Measurements from ENCODE around the gene PDPN. TPM values are rescaled to one million over a fixed set of nuclear protein-coding genes. Genes with fewer than 3 reads are reported as not detected.

Gene PDPN
- total RNA-seq, 2 donors from 2014 or later: not detected

GRCh38 chr1:13586001-13586400 is 2.4 kb downstream of the PDPN start:
- Mint-ChIP-seq H3K36me3 (ENCODE audit: low read depth) (no peaks in the 10 kb centered on the region), H3K9me3 (no peaks in the 10 kb centered on the region), H3K4me3 (no peak overlapping the region), H3K27ac (no peak overlapping the region), H3K27me3 (peaks cover 51% of the 10 kb centered on the region), H3K4me1 (no peaks in the 10 kb centered on the region)
- ATAC-seq (replicated peaks): no peak

GRCh38 chr1:13587256-13588030 is 3.8 kb downstream of the PDPN start:
- ATAC-seq (replicated peaks): no peak
- H3K27ac Mint-ChIP-seq: no peak overlapping the region
- H3K4me1 Mint-ChIP-seq: no peaks in the 10 kb centered on the region
- H3K27me3 Mint-ChIP-seq: peaks cover 43% of the 10 kb centered on the region
- no peaks in the 10 kb centered on the region for H3K9me3 Mint-ChIP-seq
- H3K4me3 Mint-ChIP-seq: no peak overlapping the region
- no peaks in the 10 kb centered on the region for H3K36me3 Mint-ChIP-seq (ENCODE audit: low read depth)

GRCh38 chr1:13588946-13589796 is 5.5 kb downstream of the PDPN start:
- no peak overlapping the region for H3K27ac Mint-ChIP-seq
- H3K4me3 Mint-ChIP-seq: no peak overlapping the region
- ATAC-seq (replicated peaks): no peak
- H3K36me3 Mint-ChIP-seq (ENCODE audit: low read depth): no peaks in the 10 kb centered on the region
- no peaks in the 10 kb centered on the region for H3K9me3 Mint-ChIP-seq
- H3K4me1 Mint-ChIP-seq: no peaks in the 10 kb centered on the region
- peaks cover 49% of the 10 kb centered on the region for H3K27me3 Mint-ChIP-seq

- H3K4me3 Mint-ChIP-seq: no peak overlapping the region
- no peaks in the 10 kb centered on the region for H3K36me3 Mint-ChIP-seq (ENCODE audit: low read depth)
- no peak for ATAC-seq (replicated peaks)
- H3K27ac Mint-ChIP-seq: no peak overlapping the region
- H3K27me3 Mint-ChIP-seq: peaks cover 44% of the 10 kb centered on the region
- H3K4me1 Mint-ChIP-seq: no peaks in the 10 kb centered on the region
- H3K9me3 Mint-ChIP-seq: no peaks in the 10 kb centered on the region
Observed at GRCh38 chr1:13590486-13590885, 6.9 kb downstream of the PDPN start.

GRCh38 chr1:13593511-13594131 is 10.0 kb downstream of the PDPN start:
- Mint-ChIP-seq H3K4me1 (no peaks in the 10 kb centered on the region), H3K4me3 (no peak overlapping the region), H3K36me3 (ENCODE audit: low read depth) (no peaks in the 10 kb centered on the region), H3K9me3 (no peaks in the 10 kb centered on the region), H3K27ac (no peak overlapping the region), H3K27me3 (peaks cover 29% of the 10 kb centered on the region)
- ATAC-seq (replicated peaks): no peak

- H3K27ac Mint-ChIP-seq: no peak overlapping the region
- peaks cover 25% of the 10 kb centered on the region for H3K27me3 Mint-ChIP-seq
- H3K4me3 Mint-ChIP-seq: no peak overlapping the region
- H3K4me1 Mint-ChIP-seq: no peaks in the 10 kb centered on the region
- ATAC-seq (replicated peaks): no peak
- H3K9me3 Mint-ChIP-seq: no peaks in the 10 kb centered on the region
- H3K36me3 Mint-ChIP-seq (ENCODE audit: low read depth): no peaks in the 10 kb centered on the region
Observed at GRCh38 chr1:13595411-13595810, 11.8 kb downstream of the PDPN start.

GRCh38 chr1:13597166-13597565 is 13.5 kb downstream of the PDPN start:
- Mint-ChIP-seq H3K27ac (no peak overlapping the region), H3K9me3 (no peaks in the 10 kb centered on the region), H3K4me1 (no peaks in the 10 kb centered on the region), H3K27me3 (peaks cover 23% of the 10 kb centered on the region), H3K4me3 (no peak overlapping the region), H3K36me3 (ENCODE audit: low read depth) (no peaks in the 10 kb centered on the region)
- no peak for ATAC-seq (replicated peaks)

GRCh38 chr1:13600762-13601453 is 17.3 kb downstream of the PDPN start:
- H3K36me3 Mint-ChIP-seq (ENCODE audit: low read depth): no peaks in the 10 kb centered on the region
- peaks cover 13% of the 10 kb centered on the region for H3K27me3 Mint-ChIP-seq
- no peak overlapping the region for H3K27ac Mint-ChIP-seq
- H3K4me1 Mint-ChIP-seq: no peaks in the 10 kb centered on the region
- H3K9me3 Mint-ChIP-seq: no peaks in the 10 kb centered on the region
- H3K4me3 Mint-ChIP-seq: no peak overlapping the region
- ATAC-seq (replicated peaks): no peak

- Mint-ChIP-seq H3K4me1 (no peaks in the 10 kb centered on the region), H3K4me3 (no peak overlapping the region), H3K27me3 (peaks cover 20% of the 10 kb centered on the region), H3K9me3 (no peaks in the 10 kb centered on the region), H3K27ac (no peak overlapping the region), H3K36me3 (ENCODE audit: low read depth) (no peaks in the 10 kb centered on the region)
- ATAC-seq (replicated peaks): no peak
Observed at GRCh38 chr1:13604176-13604575, 20.5 kb downstream of the PDPN start.

- Mint-ChIP-seq H3K27me3 (peaks cover 23% of the 10 kb centered on the region), H3K4me1 (no peaks in the 10 kb centered on the region), H3K36me3 (ENCODE audit: low read depth) (no peaks in the 10 kb centered on the region), H3K27ac (no peak overlapping the region), H3K9me3 (no peaks in the 10 kb centered on the region), H3K4me3 (no peak overlapping the region)
- ATAC-seq (replicated peaks): no peak
Observed at GRCh38 chr1:13604721-13605120, 21.1 kb downstream of the PDPN start.

- H3K4me3 Mint-ChIP-seq: no peak overlapping the region
- H3K27me3 Mint-ChIP-seq: peaks cover 23% of the 10 kb centered on the region
- no peaks in the 10 kb centered on the region for H3K9me3 Mint-ChIP-seq
- no peaks in the 10 kb centered on the region for H3K36me3 Mint-ChIP-seq (ENCODE audit: low read depth)
- no peak overlapping the region for H3K27ac Mint-ChIP-seq
- no peak for ATAC-seq (replicated peaks)
- no peaks in the 10 kb centered on the region for H3K4me1 Mint-ChIP-seq
Observed at GRCh38 chr1:13605159-13605558, 21.5 kb downstream of the PDPN start.

GRCh38 chr1:13607002-13607401 is 23.4 kb downstream of the PDPN start:
- no peak for ATAC-seq (replicated peaks)
- peaks cover 23% of the 10 kb centered on the region for H3K27me3 Mint-ChIP-seq
- H3K4me1 Mint-ChIP-seq: no peaks in the 10 kb centered on the region
- no peak overlapping the region for H3K27ac Mint-ChIP-seq
- no peaks in the 10 kb centered on the region for H3K36me3 Mint-ChIP-seq (ENCODE audit: low read depth)
- no peak overlapping the region for H3K4me3 Mint-ChIP-seq
- no peaks in the 10 kb centered on the region for H3K9me3 Mint-ChIP-seq

- Mint-ChIP-seq H3K4me1 (no peaks in the 10 kb centered on the region), H3K4me3 (no peak overlapping the region), H3K27me3 (peaks cover 32% of the 10 kb centered on the region), H3K27ac (no peak overlapping the region), H3K36me3 (ENCODE audit: low read depth) (no peaks in the 10 kb centered on the region), H3K9me3 (no peaks in the 10 kb centered on the region)
- ATAC-seq (replicated peaks): no peak
Observed at GRCh38 chr1:13616234-13616633, 32.6 kb downstream of the PDPN start.

- no peaks in the 10 kb centered on the region for H3K4me1 Mint-ChIP-seq
- H3K27me3 Mint-ChIP-seq: peaks cover 33% of the 10 kb centered on the region
- H3K4me3 Mint-ChIP-seq: no peak overlapping the region
- ATAC-seq (replicated peaks): no peak
- no peaks in the 10 kb centered on the region for H3K36me3 Mint-ChIP-seq (ENCODE audit: low read depth)
- no peak overlapping the region for H3K27ac Mint-ChIP-seq
- no peaks in the 10 kb centered on the region for H3K9me3 Mint-ChIP-seq
Observed at GRCh38 chr1:13617108-13617507, 33.5 kb downstream of the PDPN start.

Data from activated T-helper 17 cell treated with anti-CD3 and anti-CD28 coated beads, Interleukin-2, amount 50 U/mL, for 72 hours (primary cell).